PC-9 (cell line): Measurements from ENCODE around the gene WAS. TPM values are rescaled to one million over a fixed set of nuclear protein-coding genes. Genes with fewer than 3 reads are reported as not detected.

ENCODE experiments used
- BruUV-seq: library from RNA; stranded (reverse); fragments of 400-500 nt; replicated peaks from 2 replicates; lab custom pipeline; 2021; lab: Mats Ljungman, UMichigan
- CTCF ChIA-PET: fragments of 300-600 bp; sonication (Branson Sonifier 250); formaldehyde crosslinking; loops from one replicate; lab custom pipeline; 2022; ENCODE audit warnings: antibody characterized with exemption; lab: Charles Lee
- POLR2A ChIA-PET: fragments of 300-600 bp; sonication (Branson Sonifier 250); formaldehyde crosslinking; loops from one replicate; lab custom pipeline; 2022; ENCODE audit warnings: antibody characterized with exemption; ENCODE audit not compliant: unreplicated experiment; lab: Charles Lee
- DNase-seq, 2 experiments: peaks; one replicate each; pipeline versions ENCODE4 v3.0.0 to v3.0.0-alpha.2; 2015 to 2022; ENCODE audit warnings: mixed read lengths in 1 of 2
- H2AFZ ChIP-seq: fragments of 200-600 bp; sonication (generic); 2 replicates; pipeline ENCODE4 v1.8.1; 2017; ENCODE audit warnings: antibody characterized with exemption
- H3F3A ChIP-seq: fragments of 200-600 bp; sonication (generic); 2 replicates; pipeline ENCODE4 v1.8.1; 2017; ENCODE audit warnings: antibody characterized with exemption, mild to moderate bottlenecking, low read depth; ENCODE audit not compliant: insufficient read depth
- H3K27ac ChIP-seq: fragments of 200-600 bp; sonication (generic); 2 replicates; pipeline ENCODE4 v1.6.1; 2016; ENCODE audit warnings: mixed run types
- H3K27me3 ChIP-seq: fragments of 200-600 bp; sonication (generic); 2 replicates; pipeline ENCODE4 v1.6.1; 2016; ENCODE audit warnings: low read depth, mixed run types; ENCODE audit not compliant: insufficient read depth
- H3K36me3 ChIP-seq: fragments of 200-600 bp; sonication (generic); 2 replicates; pipeline ENCODE4 v1.6.1; 2016; ENCODE audit warnings: low read depth, mixed run types
- H3K4me1 ChIP-seq: fragments of 200-600 bp; sonication (generic); replicated peaks from 2 replicates; pipeline ENCODE4 v1.6.1; 2016; ENCODE audit warnings: mixed run types; ENCODE audit not compliant: insufficient read depth
- H3K4me2 ChIP-seq: fragments of 200-600 bp; sonication (generic); 2 replicates; pipeline ENCODE4 v1.6.1; 2017; ENCODE audit warnings: mixed run types
- H3K4me3 ChIP-seq: fragments of 200-600 bp; sonication (generic); 2 replicates; pipeline ENCODE4 v1.6.1; 2016; ENCODE audit warnings: mixed run types
- H3K79me2 ChIP-seq: fragments of 200-600 bp; sonication (generic); 2 replicates; pipeline ENCODE4 v1.6.1; 2017; ENCODE audit warnings: low read depth, mixed run types
- H3K9me2 ChIP-seq: fragments of 200-600 bp; sonication (generic); 2 replicates; pipeline ENCODE4 v1.8.1; 2017; ENCODE audit warnings: mild to moderate bottlenecking; ENCODE audit not compliant: insufficient read depth
- H3K9me3 ChIP-seq: fragments of 200-600 bp; sonication (generic); 2 replicates; pipeline ENCODE4 v1.8.1; 2016; ENCODE audit warnings: low read depth; ENCODE audit not compliant: insufficient read depth
- H4K20me1 ChIP-seq: fragments of 200-600 bp; sonication (generic); 2 replicates; pipeline ENCODE4 v1.8.1; 2017; ENCODE audit not compliant: insufficient read depth
- EZH2 ChIP-seq: fragments of 200-600 bp; sonication (generic); IDR thresholded peaks from 2 replicates; pipeline ENCODE4 v1.8.0; 2017; ENCODE audit warnings: antibody characterized with exemption, low read depth
- intact Hi-C: fragments of 100-400 bp; cut with micrococcal nuclease; formaldehyde crosslinking; loops from one replicate; pipeline ENCODE4 v1.10.0; 2022; ENCODE audit not compliant: unreplicated experiment
- total RNA-seq: library from RNA; stranded (reverse); gene quantifications from 2 replicates; pipeline ENCODE4 v1.2.3, GENCODE V29; 2021
- TF ChIP-seq, protein P1 (sequence below): fragments of 200-600 bp; sonication (generic); conservative IDR thresholded peaks from 2 replicates; pipeline ENCODE4 v1.6.1; 2017; ENCODE audit warnings: mixed run types, antibody characterized with exemption, mild to moderate bottlenecking, moderate library complexity

The WAS gene
- total RNA-seq, 1 experiment from 2014 or later, result 0.22 TPM

- H3K4me1 ChIP-seq, result no peaks in the 10 kb centered on the region
- TF ChIP-seq, protein P1, sequence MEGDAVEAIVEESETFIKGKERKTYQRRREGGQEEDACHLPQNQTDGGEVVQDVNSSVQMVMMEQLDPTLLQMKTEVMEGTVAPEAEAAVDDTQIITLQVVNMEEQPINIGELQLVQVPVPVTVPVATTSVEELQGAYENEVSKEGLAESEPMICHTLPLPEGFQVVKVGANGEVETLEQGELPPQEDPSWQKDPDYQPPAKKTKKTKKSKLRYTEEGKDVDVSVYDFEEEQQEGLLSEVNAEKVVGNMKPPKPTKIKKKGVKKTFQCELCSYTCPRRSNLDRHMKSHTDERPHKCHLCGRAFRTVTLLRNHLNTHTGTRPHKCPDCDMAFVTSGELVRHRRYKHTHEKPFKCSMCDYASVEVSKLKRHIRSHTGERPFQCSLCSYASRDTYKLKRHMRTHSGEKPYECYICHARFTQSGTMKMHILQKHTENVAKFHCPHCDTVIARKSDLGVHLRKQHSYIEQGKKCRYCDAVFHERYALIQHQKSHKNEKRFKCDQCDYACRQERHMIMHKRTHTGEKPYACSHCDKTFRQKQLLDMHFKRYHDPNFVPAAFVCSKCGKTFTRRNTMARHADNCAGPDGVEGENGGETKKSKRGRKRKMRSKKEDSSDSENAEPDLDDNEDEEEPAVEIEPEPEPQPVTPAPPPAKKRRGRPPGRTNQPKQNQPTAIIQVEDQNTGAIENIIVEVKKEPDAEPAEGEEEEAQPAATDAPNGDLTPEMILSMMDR, result no peak
- TF ChIP-seq EZH2, result no peak
- no peaks in the 10 kb centered on the region for H3F3A ChIP-seq
- H3K4me3 ChIP-seq, result peak overlapping the region; percentile 58; the same call in 1 of the 2 replicates
- H3K36me3 ChIP-seq, result no peaks in the 10 kb centered on the region
- TSS peak; percentile 100 for BruUV-seq
- peak overlapping the region; percentile 72 for H3K4me2 ChIP-seq
- H3K9me3 ChIP-seq, result no peaks in the 10 kb centered on the region
- POLR2A ChIA-PET, result interaction anchor here (0.7 kb wide), 2 partner anchors 160 to 454 kb away, joined by 4 to 6 read pairs; partner anchors contain the start of genes PQBP1 and TIMM17B
- DNase-seq, result peak; percentile 81 to 88
- no peaks in the 10 kb centered on the region for H3K9me2 ChIP-seq
- H3K27ac ChIP-seq, result peak overlapping the region; percentile 81
- H3K27me3 ChIP-seq, result no peaks in the 10 kb centered on the region
- intact Hi-C loops, result no loop called here
- no peaks in the 10 kb centered on the region for H3K79me2 ChIP-seq
- CTCF ChIA-PET, result interaction anchor here (0.8 kb wide), 1 partner anchor 652 kb away, joined by 3 read pairs; no protein-coding TSS in a partner anchor
- H4K20me1 ChIP-seq, result no peaks in the 10 kb centered on the region
- H2AFZ ChIP-seq, result peak overlapping the region; percentile 62; the same call in 1 of the 2 replicates
Measured at GRCh38 chrX:48737213-48737938, 53.8 kb downstream of the WAS start.

- Histone ChIP-seq H3K27ac (peak overlapping the region; percentile 81), H3K9me2 (no peaks in the 10 kb centered on the region), H3K4me1 (no peaks in the 10 kb centered on the region), H3K36me3 (no peaks in the 10 kb centered on the region), H3K4me2 (peak overlapping the region; percentile 72), H3K4me3 (peak overlapping the region; percentile 58; the same call in 1 of the 2 replicates), H3K27me3 (no peaks in the 10 kb centered on the region), H3F3A (no peaks in the 10 kb centered on the region), H4K20me1 (no peaks in the 10 kb centered on the region), H3K9me3 (no peaks in the 10 kb centered on the region), H3K79me2 (no peaks in the 10 kb centered on the region), H2AFZ (peak overlapping the region; percentile 62; the same call in 1 of the 2 replicates)
- DNase-seq, result no peak
- no peak for TF ChIP-seq EZH2
- TF ChIP-seq, protein P1, result no peak
- ChIA-PET CTCF (interaction anchor here (0.8 kb wide), 1 partner anchor 653 kb away, joined by 3 read pairs; no protein-coding TSS in a partner anchor), POLR2A (interaction anchor here (0.7 kb wide), 1 partner anchor 160 kb away, joined by 4 read pairs; the partner anchor contains the start of genes PQBP1 and TIMM17B)
- intact Hi-C loops, result no loop called here
- BruUV-seq, result no TSS peak
Measured at GRCh38 chrX:48737940-48738339, 54.3 kb downstream of the WAS start.

Other genes starting within 250 kb of the WAS start
- 0.46 and 1.5 TPM in 2 replicates for gene SLC38A5, start 213.5 kb upstream of the WAS start, total RNA-seq
- gene FTSJ1, start 207.6 kb upstream of the WAS start, total RNA-seq, result 35.7 and 44.0 TPM in 2 replicates
- 11.9 and 14.1 TPM in 2 replicates for gene PORCN, start 174.8 kb upstream of the WAS start, total RNA-seq
- 88.1 and 113 TPM in 2 replicates for gene EBP, start 162.0 kb upstream of the WAS start, total RNA-seq
- 7.4 and 9.0 TPM in 2 replicates for gene TBC1D25, start 144.1 kb upstream of the WAS start, total RNA-seq
- gene RBM3, start 109.3 kb upstream of the WAS start, total RNA-seq, result 120 and 134 TPM in 2 replicates
- 28.6 and 43.9 TPM in 2 replicates for gene WDR13, start 86.3 kb upstream of the WAS start, total RNA-seq
- 10.5 and 11.7 TPM in 2 replicates for gene SUV39H1, start 12.9 kb downstream of the WAS start, total RNA-seq
- not detected in 2 replicates for gene GLOD5, start 77.9 kb downstream of the WAS start, total RNA-seq
- gene GATA1, start 102.8 kb downstream of the WAS start, total RNA-seq, result not detected in 2 replicates
- gene HDAC6, start 118.3 kb downstream of the WAS start, total RNA-seq, result 44.2 and 48.5 TPM in 2 replicates
- 0.50 TPM in 1 of 2 replicates, not detected in the other for gene ERAS, start 142.7 kb downstream of the WAS start, total RNA-seq
- not detected in 2 replicates for gene PCSK1N, start 151.8 kb downstream of the WAS start, total RNA-seq
- 44.9 and 54.1 TPM in 2 replicates for gene TIMM17B, start 214.0 kb downstream of the WAS start, total RNA-seq
- gene PQBP1, start 214.1 kb downstream of the WAS start, total RNA-seq, result 36.4 and 39.4 TPM in 2 replicates
- gene SLC35A2, start 227.8 kb downstream of the WAS start, total RNA-seq, result 24.1 and 29.6 TPM in 2 replicates
- gene PIM2, start 235.2 kb downstream of the WAS start, total RNA-seq, result 3.6 and 4.4 TPM in 2 replicates